Measurements from ENCODE around the gene CCDC195.
"Not testable (repeated sequence)": the region's sequence is repeated elsewhere in the genome, so short reads cannot be mapped to it uniquely, and the experiment has no call there.

Gene CCDC195

DNA sequence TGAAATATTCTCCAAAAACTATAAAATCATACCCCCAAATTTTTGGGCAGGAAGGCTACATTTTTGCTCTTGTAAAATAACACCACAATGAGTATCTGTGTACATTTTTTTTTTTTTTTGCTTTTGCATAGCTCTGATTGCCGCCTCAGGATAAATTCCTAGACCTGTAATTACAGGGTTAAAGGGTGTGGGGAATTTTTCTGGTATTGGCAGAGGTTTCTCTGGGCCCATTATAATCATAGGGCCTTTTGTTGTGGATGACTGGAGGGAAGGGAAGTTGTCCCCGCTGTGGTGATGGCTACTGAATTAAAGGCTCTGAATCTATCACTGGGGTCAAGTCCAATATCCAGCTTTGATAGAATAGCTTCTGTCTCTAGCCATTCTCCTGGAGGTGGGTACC, 26.6 kb downstream of the CCDC195 start:
- no peak for DNase-seq

DNA sequence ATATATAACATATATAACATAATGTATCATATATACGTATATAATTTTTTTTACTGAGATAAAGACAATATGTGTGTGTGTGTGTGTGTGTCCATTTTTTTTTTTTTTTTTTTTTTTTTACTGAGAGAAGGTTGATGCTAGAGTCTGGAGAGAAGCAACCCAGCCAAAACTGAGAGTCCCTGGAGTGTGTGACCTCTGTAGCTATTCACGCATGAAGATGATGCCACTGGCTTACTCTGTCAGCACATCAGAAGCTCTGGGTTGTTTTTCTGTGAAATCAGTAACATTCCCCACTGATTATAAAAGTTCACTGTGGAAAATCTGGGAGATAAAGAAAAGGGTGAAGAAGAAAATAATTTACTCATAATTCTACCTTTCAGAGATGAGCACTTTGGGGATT, 27.2 kb downstream of the CCDC195 start:
- DNase-seq: no peak

DNA sequence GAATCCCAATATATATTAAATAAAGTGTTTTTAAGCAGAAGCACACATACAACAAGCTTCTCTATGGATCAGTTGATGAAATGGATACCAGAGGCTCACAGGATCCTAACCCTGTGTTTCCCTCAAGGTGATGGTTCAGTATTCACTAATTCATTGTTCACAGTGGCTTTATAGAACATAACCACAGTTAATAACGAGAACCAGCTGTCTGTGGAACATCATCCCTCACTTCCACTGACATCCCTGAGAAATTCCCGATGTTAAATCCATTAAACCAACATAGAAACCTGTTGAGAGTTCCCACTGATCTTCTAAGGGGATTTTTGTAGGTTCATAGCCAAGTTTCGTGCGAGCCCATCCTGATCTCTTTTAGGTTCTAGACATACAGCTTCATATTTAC, 29.0 kb downstream of the CCDC195 start:
- DNase-seq: no peak

DNA sequence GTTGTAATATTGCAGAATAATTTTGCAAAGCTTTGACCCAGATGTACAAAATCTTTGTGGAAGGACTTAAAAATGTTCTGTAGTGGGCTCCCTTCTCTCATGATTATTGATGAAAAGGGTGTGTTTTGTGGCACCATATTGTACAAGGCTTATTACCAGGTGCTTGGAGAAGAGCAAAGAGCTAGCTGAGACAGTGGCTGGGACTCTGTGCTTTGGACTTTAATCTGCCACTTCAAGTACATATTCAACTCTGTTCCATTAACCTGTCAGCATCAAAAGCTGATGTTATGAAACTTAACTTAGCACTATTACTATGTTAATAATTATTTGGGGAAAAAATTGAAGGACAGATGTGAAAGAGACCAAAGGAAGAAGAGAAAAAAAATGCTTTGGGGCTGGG, 31.0 kb downstream of the CCDC195 start:
- no peak for DNase-seq

DNA sequence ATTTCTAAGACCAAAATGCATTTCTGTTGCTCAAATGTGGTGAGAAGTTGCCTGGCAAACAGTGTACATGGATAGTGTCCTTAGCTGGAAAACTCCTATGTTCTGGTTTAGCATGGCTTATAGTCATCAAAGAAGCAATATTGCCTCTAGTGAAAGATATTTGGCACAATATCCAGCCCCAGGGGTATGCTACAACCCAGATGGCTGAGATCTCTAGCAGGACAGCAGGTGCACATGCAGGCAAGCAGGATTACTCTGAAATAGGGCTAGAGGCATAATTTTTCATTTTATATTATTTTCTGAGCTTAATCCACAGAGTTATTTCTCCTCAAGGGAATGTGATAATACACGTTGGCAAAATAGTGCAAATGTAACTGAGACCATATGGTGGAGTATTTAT, 34.0 kb downstream of the CCDC195 start:
- DNase-seq: no peak

DNA sequence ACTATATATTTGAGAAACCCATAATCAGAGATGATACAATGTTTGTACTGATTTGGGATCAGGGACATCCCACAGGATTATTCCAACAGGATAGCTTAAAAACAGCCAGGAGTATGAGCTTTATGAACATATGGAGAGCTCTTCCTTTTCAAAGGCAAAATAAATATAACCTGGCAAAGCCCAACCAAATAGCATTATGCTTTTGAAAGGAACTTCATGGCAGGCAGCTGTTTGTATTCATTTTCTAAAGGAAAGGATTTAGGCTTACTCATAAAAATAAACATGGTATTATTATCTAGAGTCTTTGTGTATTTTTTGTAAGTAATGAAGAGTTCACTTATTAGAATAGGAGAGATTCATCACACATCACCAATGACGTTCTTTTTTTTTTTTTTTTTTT, 44.4 kb downstream of the CCDC195 start:
- DNase-seq: no peak

GRCh38 chr2:224670203-224670602, 46.0 kb downstream of the CCDC195 start:
- no peak for DNase-seq

GRCh38 chr2:224669449-224669848, 46.7 kb downstream of the CCDC195 start:
- no peak for DNase-seq

DNA sequence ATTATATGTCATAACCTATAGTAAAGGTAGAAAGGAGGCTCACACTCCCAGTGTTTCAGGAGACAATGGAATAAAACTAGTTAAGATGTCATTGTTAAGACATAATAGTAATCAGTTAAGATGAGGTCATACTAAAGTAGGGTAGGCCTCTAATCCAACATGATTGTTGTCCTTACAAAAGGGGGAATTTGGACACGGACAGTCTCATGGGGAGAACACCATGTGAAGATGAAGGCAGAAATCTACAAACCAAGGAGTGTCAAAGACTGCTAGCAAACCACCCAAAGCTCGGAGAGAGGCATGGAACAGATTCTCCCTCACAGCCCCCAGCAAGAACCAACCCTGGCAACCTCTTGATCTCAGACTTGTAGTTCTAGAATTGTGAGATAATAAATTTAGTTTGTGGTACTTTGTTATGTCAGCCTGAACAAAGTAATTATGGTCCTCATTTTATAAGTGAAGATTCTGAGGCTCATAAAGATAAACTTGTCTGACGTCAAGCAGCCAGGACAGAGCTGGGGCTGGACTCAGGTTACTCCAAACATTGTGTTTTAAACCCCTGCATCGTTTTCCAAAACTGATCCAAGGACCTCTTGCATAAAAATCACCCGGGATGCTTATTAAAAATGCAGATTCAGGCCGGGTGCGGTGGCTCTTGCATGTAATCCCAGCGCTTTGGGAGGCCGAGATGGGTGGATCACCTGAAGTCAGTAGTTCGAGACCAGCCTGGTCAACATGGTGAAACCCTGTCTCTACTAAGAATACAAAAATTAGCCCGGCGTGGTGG, 47.8 kb downstream of the CCDC195 start:
- no peak for DNase-seq

GRCh38 chr2:224666951-224667553, 49.1 kb downstream of the CCDC195 start:
- no peak for DNase-seq

DNA sequence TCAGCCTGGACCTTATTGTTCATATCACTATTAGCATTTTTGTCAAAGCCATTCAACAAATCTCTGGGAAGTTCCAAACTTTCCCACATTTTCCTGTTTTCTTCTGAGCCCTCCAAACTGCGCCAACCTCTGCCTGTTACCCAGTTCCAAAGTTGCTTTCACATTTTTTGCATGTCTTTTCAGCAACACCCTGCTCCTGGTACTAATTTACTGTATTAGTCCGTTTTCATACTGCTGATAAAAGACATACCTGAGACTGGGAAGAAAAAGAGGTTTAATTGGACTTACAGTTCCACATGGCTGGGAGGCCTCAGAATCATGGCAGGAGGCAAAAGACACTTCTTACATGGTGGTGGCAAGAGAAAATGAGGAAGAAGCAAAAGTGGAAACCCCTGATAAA, 52.8 kb downstream of the CCDC195 start:
- not testable (repeated sequence) for DNase-seq

- not testable (repeated sequence) for DNase-seq
Observed at GRCh38 chr2:224661708-224662107, 54.5 kb downstream of the CCDC195 start.

DNA sequence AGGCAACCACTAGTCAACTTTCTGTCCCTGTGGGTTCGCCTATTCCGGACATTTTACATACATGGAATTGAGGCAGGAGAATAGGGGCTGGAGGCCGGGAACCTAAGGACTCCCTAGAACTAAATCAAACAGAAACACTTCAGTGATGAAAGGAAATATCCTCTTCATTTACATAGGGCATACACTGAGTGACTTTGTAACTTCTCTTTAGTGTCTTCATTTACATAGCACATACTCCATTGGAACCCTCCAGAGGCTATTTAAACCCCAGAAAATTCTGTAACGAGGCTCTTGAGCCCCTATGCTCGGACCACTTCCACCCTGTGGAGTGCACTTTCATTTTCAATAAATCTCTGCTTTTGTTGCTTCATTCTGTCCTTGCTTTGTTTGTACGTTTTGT, 56.5 kb downstream of the CCDC195 start:
- no peak for DNase-seq

DNA sequence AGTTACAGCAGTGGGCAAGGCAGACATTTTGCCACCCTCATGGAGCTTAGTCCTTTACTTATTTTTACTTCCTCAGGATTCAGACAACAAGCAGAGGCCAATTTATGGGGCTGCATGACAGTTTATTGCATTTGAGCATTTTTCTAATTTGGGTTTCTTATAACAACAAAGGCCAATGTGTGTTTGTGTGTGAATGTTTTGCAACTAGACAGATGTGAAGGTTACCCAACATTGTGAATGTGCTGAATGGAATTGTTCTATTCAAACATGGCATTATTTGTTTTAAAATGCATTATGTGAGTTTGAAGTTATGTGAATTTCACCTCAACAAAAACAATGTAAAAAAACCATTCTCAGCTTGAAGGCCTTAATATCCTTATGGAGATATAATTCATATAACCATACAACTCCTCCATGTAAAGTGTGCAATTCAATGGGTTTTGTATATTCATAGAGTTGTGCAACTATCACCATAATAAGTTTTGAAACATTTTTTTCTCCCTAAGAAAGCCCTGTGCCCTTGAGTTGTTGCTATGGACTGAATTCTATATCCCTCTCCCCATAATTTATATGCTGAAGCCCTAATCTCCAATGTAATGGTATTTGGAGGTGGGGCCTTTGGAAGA, 57.3 kb downstream of the CCDC195 start:
- DNase-seq: no peak

GRCh38 chr2:224657349-224657748, 58.8 kb downstream of the CCDC195 start:
- no peak for DNase-seq

GRCh38 chr2:224655006-224655537, 61.1 kb downstream of the CCDC195 start:
- DNase-seq: no peak

Data from NCI-H2081 treated with DMSO at 0.1 percent for 48 hours (cell line).